Cardiac fibroblast (primary cell): ENCODE results near the gene UNK.

Experiments
- DNase-seq, 2 donors: peaks; one replicate each; pipeline versions ENCODE4 v3.0.0 to v3.0.0-alpha.2; 2010; ENCODE audit warnings: low read depth in 2 of 2
- H3K4me3 ChIP-seq, 2 donors: replicated peaks in 1 of 2; 1 replicate in 1 of 2; 2 replicates in 1 of 2; pipeline ENCODE4 v1.5.1; 2011; ENCODE audit warnings: low read depth in 2 of 2, low read length in 2 of 2, mild to moderate bottlenecking in 2 of 2, moderate library complexity in 1 of 2
- TF ChIP-seq, protein P1 (sequence below): IDR thresholded peaks from one replicate; pipeline ENCODE4 v1.5.1; 2011; ENCODE audit warnings: low read depth, mild to moderate bottlenecking, low read length, inconsistent platforms

The UNK gene

DNA sequence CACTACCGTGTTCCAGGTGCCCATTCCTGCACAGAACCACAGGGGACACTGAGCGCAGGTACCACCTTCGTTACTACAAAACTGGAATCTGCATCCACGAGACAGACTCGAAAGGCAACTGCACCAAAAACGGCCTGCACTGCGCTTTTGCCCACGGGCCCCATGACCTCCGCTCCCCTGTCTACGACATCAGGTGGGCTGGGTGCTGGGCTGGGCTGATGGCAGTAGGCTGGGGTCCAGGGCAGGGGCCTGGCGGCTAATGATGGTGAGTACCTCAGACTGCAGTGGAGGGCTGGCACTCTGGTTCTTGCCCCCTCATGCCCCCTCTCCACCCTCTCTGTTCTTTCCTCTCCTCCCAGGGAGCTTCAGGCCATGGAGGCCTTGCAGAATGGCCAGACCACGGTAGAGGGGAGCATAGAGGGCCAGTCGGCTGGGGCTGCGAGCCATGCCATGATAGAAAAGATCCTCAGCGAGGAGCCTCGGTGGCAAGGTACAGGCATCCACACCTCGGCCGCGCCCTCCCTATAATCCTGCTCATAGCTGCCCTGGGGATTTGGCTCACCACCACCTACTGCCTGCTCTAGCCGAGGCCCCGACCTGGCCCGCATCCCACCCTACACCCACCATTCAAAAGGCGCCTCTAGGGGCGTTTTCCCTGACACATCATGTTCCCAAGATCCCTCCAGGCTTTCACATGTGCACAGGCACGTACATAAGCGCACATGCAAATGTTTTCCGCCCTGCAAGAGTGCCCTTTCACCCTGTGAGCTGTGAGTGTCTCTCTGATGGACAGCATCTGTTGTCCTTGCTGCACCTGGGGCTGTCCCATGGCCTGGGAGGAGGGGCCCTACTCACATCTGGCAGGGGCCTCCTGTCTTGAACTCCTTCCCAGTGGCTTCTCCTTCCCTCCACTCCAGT is 27.7 kb downstream of the UNK start:
- no peak for DNase-seq
- TF ChIP-seq, protein P1, sequence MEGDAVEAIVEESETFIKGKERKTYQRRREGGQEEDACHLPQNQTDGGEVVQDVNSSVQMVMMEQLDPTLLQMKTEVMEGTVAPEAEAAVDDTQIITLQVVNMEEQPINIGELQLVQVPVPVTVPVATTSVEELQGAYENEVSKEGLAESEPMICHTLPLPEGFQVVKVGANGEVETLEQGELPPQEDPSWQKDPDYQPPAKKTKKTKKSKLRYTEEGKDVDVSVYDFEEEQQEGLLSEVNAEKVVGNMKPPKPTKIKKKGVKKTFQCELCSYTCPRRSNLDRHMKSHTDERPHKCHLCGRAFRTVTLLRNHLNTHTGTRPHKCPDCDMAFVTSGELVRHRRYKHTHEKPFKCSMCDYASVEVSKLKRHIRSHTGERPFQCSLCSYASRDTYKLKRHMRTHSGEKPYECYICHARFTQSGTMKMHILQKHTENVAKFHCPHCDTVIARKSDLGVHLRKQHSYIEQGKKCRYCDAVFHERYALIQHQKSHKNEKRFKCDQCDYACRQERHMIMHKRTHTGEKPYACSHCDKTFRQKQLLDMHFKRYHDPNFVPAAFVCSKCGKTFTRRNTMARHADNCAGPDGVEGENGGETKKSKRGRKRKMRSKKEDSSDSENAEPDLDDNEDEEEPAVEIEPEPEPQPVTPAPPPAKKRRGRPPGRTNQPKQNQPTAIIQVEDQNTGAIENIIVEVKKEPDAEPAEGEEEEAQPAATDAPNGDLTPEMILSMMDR: no peak
- no peak overlapping the region for H3K4me3 ChIP-seq

DNA sequence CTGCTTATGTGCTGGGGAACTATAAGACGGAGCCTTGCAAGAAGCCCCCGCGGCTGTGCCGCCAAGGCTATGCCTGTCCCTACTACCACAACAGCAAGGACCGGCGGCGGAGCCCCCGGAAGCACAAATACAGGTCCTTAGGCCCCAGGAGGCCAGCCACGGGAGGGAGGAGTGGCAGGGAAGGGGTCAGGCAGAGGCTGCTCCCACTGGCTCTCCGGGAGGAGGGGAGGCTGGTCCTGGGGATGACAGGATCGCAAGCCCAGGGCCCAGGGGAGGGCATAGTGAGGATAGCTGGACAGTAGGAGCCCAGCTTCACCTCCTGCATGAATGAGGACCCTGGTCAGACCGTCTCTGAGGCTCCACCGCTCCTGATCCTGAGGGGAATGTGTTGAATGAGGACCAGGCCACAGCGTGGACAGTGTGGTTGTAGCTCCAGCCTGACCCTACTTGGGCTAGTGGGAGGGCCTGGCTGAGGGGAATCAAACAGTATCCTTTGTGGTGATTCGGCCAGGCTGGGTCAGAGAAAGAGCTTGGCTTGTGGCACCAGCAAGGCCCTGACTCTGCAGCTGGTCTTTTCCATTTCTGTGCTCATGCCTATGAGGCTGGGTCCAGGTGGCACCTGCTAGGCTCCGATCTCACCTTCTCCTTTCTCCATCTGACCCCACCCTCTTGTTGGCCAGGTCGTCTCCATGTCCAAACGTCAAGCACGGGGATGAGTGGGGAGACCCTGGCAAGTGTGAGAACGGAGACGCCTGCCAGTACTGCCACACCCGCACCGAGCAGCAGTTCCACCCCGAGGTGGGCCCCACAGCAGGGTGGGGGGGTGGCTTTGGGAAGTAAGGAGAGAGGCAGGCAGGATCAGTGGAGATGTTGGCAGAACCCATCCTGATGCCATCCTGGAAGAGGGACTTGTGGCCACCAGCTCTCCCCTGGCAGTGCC is 28.7 kb downstream of the UNK start:
- no peak for DNase-seq
- H3K4me3 ChIP-seq: no peak overlapping the region
- TF ChIP-seq, protein P1: no peak

DNA sequence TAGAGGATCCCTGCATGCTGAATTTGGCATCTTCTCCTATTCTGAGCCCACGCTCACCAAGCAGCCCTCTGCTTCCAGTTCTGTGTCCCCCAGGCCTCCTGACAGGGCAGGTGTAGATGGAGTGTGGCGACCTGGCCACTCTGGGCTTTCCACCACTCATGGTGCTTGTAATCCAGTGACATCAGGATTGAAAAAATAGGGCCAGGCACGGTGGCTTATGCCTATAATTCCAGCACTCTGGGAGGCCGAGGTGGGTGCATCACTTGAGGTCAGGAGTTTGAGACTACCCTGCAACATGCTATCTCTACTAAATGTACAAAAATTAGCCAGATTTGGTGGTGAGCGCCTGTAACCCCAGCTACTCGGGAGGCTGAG is 29.4 kb downstream of the UNK start:
- no peak for DNase-seq
- TF ChIP-seq, protein P1: no peak
- H3K4me3 ChIP-seq: no peak overlapping the region

DNA sequence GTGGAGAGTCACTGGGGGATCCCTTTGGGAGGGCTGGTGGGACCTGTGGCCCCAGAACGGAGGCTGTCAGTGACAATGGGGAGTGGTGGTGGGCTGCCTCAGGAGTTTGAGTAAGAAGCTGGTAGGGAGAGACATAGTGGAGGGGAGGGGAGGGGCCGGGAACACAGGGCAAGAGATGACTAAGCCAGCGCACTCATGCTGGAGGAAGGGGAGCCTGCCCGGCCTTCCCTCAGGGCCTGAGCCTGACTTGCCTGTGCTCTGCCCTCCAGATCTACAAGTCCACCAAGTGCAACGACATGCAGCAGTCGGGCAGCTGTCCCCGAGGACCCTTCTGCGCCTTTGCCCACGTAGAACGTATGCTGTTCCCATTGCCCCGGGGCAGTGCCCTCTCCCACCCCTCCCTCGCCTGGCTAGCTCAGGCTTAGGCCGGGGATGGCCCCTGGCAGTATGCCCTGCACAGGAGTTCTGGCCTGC is 30.3 kb downstream of the UNK start:
- peak; percentile 64 to 70 for DNase-seq
- no peak overlapping the region for H3K4me3 ChIP-seq
- TF ChIP-seq, protein P1: no peak

DNA sequence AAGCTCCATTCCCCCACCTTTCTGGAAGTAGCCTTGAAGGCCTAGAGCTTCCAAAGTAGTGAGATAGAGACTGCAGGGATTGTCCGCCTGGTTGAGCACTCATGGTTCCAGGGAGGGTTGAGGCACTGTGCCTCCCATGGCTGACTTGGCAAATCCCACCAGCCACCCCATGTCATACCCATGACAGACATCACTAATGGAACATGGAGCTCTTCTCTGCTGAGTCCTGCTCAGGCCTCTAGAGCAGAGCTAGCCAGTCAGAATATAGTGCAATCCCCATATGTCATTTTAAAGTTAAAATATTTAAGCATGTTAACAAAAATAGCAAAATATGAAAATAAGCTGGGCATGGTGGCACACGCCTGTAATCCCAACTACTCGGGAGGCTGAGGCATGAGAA is 30.8 kb downstream of the UNK start:
- H3K4me3 ChIP-seq: no peak overlapping the region
- TF ChIP-seq, protein P1: no peak
- DNase-seq: no peak

DNA sequence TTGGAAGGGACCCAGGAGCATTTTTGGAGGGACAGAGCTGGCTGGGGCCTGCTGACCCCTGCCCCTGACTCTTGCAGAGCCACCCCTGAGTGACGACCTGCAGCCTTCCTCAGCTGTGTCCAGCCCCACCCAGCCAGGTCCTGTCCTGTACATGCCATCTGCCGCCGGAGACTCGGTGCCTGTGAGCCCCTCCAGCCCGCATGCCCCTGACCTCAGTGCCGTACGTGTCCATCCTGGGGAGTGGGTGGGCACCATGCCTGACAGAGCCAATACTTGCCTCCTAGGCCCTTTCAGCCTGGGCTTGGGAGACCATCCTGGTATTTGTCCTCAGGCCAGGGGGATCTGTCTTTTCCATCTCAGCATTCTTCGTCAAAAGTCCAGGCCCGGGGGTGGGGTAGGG is 32.1 kb downstream of the UNK start:
- TF ChIP-seq, protein P1: no peak
- H3K4me3 ChIP-seq: no peak overlapping the region
- DNase-seq: no peak
